Endothelial cell of umbilical vein (primary cell): ENCODE results near the gene PDZD4. TPM values are rescaled to one million over a fixed set of nuclear protein-coding genes. Genes with fewer than 3 reads are reported as not detected.

ENCODE experiments used
- BruUV-seq: library from RNA; stranded (reverse); fragments of 400-500 nt; replicated peaks from 2 replicates; lab custom pipeline; 2021; lab: Mats Ljungman, UMichigan
- CTCF ChIA-PET: fragments of 300-600, 350-600 bp; sonication (Branson Sonifier 250); formaldehyde crosslinking; loops from one replicate; lab custom pipeline; 2021; ENCODE audit warnings: antibody characterized with exemption, inconsistent platforms; lab: Charles Lee
- POLR2A ChIA-PET: fragments of 300-600, 350-600 bp; sonication (Branson Sonifier 250); formaldehyde crosslinking; loops from one replicate; lab custom pipeline; 2021; ENCODE audit warnings: antibody characterized with exemption, inconsistent platforms; lab: Charles Lee
- DNase-seq: peaks from one replicate; pipeline ENCODE4 v3.0.0-alpha.2; 2011; ENCODE audit warnings: low read depth, low spot score
- FAIRE-seq: peaks from 2 replicates; lab custom pipeline; 2011; peaks lifted over from hg19 to GRCh38; lab: Jason Lieb, UNC
- H2AFZ ChIP-seq: 2 replicates; pipeline ENCODE4 v1.6.0; 2012; ENCODE audit warnings: low read depth, low read length, control low read depth, inconsistent platforms
- H3K27ac ChIP-seq: 2 replicates; pipeline ENCODE4 v1.5.1; 2011; ENCODE audit warnings: low read depth, mild to moderate bottlenecking, control low read depth, low read length, moderate library complexity; ENCODE audit not compliant: insufficient read depth
- H3K27me3 ChIP-seq, 2 experiments: 2 replicates each; pipeline versions ENCODE4 v1.6.0 to v1.6.1; 2011; ENCODE audit warnings: low read length in 2 of 2, mixed read lengths in 1 of 2; ENCODE audit not compliant: control insufficient read depth in 2 of 2, insufficient read depth in 2 of 2
- H3K36me3 ChIP-seq, 2 experiments: 2 replicates in 1 of 2; 3 replicates in 1 of 2; pipeline ENCODE4 v1.5.1; 2011; ENCODE audit warnings: low read length in 2 of 2, mild to moderate bottlenecking in 1 of 2, moderate library complexity in 1 of 2; ENCODE audit not compliant: control insufficient read depth in 2 of 2, insufficient read depth in 2 of 2; ENCODE audit errors: extremely low read depth in 1 of 2
- H3K4me1 ChIP-seq: 3 replicates; pipeline ENCODE4 v1.5.1; 2011; ENCODE audit warnings: mild to moderate bottlenecking, low read length; ENCODE audit not compliant: control insufficient read depth, insufficient read depth; ENCODE audit errors: extremely low read depth
- H3K4me2 ChIP-seq: 2 replicates; pipeline ENCODE4 v1.6.1; 2011; ENCODE audit warnings: low read length, control low read depth, mixed read lengths; ENCODE audit not compliant: insufficient read depth
- H3K4me3 ChIP-seq, 3 experiments: fragments of 200-600 bp in 1 of 3; sonication (generic), shearing (Covaris generic) in 1 of 3; replicated peaks in 1 of 3; 2 replicates each; pipeline ENCODE4 v1.5.1; 2011 to 2016; ENCODE audit warnings: control low read depth in 3 of 3, low read length in 3 of 3, mild to moderate bottlenecking in 2 of 3, inconsistent platforms in 1 of 3, low read depth in 1 of 3, moderate library complexity in 1 of 3; ENCODE audit not compliant: insufficient read depth in 1 of 3
- H3K79me2 ChIP-seq: 2 replicates; pipeline ENCODE4 v1.6.0; 2012; ENCODE audit warnings: low read length, inconsistent platforms; ENCODE audit not compliant: control insufficient read depth, insufficient read depth
- H3K9ac ChIP-seq: replicated peaks from 2 replicates; pipeline ENCODE3; 2011; ENCODE audit warnings: low read length, control low read depth; ENCODE audit not compliant: insufficient read depth; ENCODE audit errors: extremely low read depth
- H3K9me1 ChIP-seq: replicated peaks from 3 replicates; pipeline ENCODE4 v1.6.0; 2011; ENCODE audit warnings: mild to moderate bottlenecking, low read length; ENCODE audit not compliant: control insufficient read depth, insufficient read depth; ENCODE audit errors: extremely low read depth
- H3K9me3 ChIP-seq: replicated peaks from 2 replicates; pipeline ENCODE4 v1.5.1; 2012; ENCODE audit warnings: low read length, inconsistent platforms; ENCODE audit not compliant: control insufficient read depth, insufficient read depth
- H4K20me1 ChIP-seq: replicated peaks from 2 replicates; pipeline ENCODE3; 2011; ENCODE audit warnings: mild to moderate bottlenecking, low read length; ENCODE audit not compliant: control insufficient read depth, insufficient read depth; ENCODE audit errors: extremely low read depth
- CTCF ChIP-seq, 2 donors: IDR thresholded peaks; 1 replicate in 1 of 2; 2 replicates in 1 of 2; pipeline ENCODE4 v1.5.1; 2011; ENCODE audit warnings: low read length in 2 of 2, mild to moderate bottlenecking in 2 of 2, moderate library complexity in 2 of 2, control low read depth in 1 of 2, inconsistent platforms in 1 of 2, low read depth in 1 of 2; ENCODE audit not compliant: insufficient read depth in 1 of 2; ENCODE audit errors: extremely low read depth in 1 of 2
- EZH2 ChIP-seq: IDR thresholded peaks from 2 replicates; pipeline ENCODE4 v1.6.1; 2012; ENCODE audit warnings: borderline replicate concordance, low read depth, mild to moderate bottlenecking, moderate library complexity, low read length, inconsistent platforms; ENCODE audit not compliant: severe bottlenecking
- FOS ChIP-seq: IDR thresholded peaks from 2 replicates; pipeline ENCODE4 v1.6.1; 2011; ENCODE audit warnings: mild to moderate bottlenecking, low read length, moderate library complexity, borderline replicate concordance; ENCODE audit not compliant: insufficient read depth
- GATA2 ChIP-seq: IDR thresholded peaks from 2 replicates; pipeline ENCODE4 v1.7.0; 2011; ENCODE audit warnings: low read depth, mild to moderate bottlenecking, moderate library complexity, mixed read lengths, low read length; ENCODE audit not compliant: insufficient read length, insufficient read depth
- JUN ChIP-seq: IDR thresholded peaks from 2 replicates; pipeline ENCODE4 v1.6.1; 2011; ENCODE audit warnings: borderline replicate concordance, low read depth; ENCODE audit not compliant: insufficient read length, insufficient read depth
- MAX ChIP-seq: IDR thresholded peaks from 2 replicates; pipeline ENCODE4 v1.6.1; 2011; ENCODE audit not compliant: insufficient read depth, insufficient read length
- MYC ChIP-seq: IDR thresholded peaks from one replicate; pipeline ENCODE4 v1.6.1; 2011; ENCODE audit warnings: mild to moderate bottlenecking, low read depth, low read length
- POLR2A ChIP-seq: IDR thresholded peaks from 2 replicates; pipeline ENCODE4 v1.6.1; 2012; ENCODE audit warnings: low read depth, mild to moderate bottlenecking, control low read depth, low read length
- POLR2AphosphoS5 ChIP-seq: IDR thresholded peaks from 2 replicates; pipeline ENCODE4 v1.6.1; 2012; ENCODE audit warnings: low read depth, mild to moderate bottlenecking, control low read depth, low read length, moderate library complexity; ENCODE audit not compliant: insufficient read depth
- dilution Hi-C: fragments of 300-500 bp; cut with MboI; formaldehyde crosslinking; loops from one replicate; pipeline ENCODE4 v1.15.0; 2019; ENCODE audit warnings: low sequenced_read_pairs; ENCODE audit not compliant: extremely low pct_ligation_motif_present
- intact Hi-C: fragments of 100-400 bp; cut with micrococcal nuclease; formaldehyde crosslinking; loops from one replicate; pipeline ENCODE4 v1.10.0; 2022
- polyA plus RNA-seq, 4 experiments: library from polyadenylated mRNA; depleted of rRNA in 3 of 4; stranded (reverse) in 3 of 4; unstranded in 1 of 4; fragments of >200 nt; gene quantifications; 2 replicates each; pipeline versions ENCODE4 v1.2.1 to v1.2.3, GENCODE V29; 2011 to 2012; ENCODE audit warnings: missing spikeins in 1 of 4
- total RNA-seq: library from RNA; stranded (reverse); gene quantifications from 2 replicates; pipeline ENCODE4 v1.2.3, GENCODE V29; 2021

PDZD4 gene
- total and polyA plus RNA-seq, 2 donors (not counting 3 experiments of a cell fraction or from before 2014, with no cell fraction given), result 0.07 to 0.09 TPM

- ChIA-PET CTCF (no interaction called here), POLR2A (no interaction called here)
- no peak overlapping the region for H3K9ac ChIP-seq
- H3K27ac ChIP-seq, result no peak overlapping the region
- no peaks in the 10 kb centered on the region for H4K20me1 ChIP-seq
- H3K4me2 ChIP-seq, result no peak overlapping the region
- no peaks in the 10 kb centered on the region for H3K36me3 ChIP-seq
- no peaks in the 10 kb centered on the region for H3K9me3 ChIP-seq
- DNase-seq (no peak), FAIRE-seq (no peak)
- H3K9me1 ChIP-seq, result no peaks in the 10 kb centered on the region
- intact Hi-C loops, result no loop called here
- H2AFZ ChIP-seq, result no peak overlapping the region
- TF ChIP-seq POLR2AphosphoS5 (no peak), MAX (no peak), POLR2A (no peak), MYC (no peak), FOS (no peak)
- H3K4me1 ChIP-seq, result no peaks in the 10 kb centered on the region
- H3K79me2 ChIP-seq, result no peaks in the 10 kb centered on the region
- H3K27me3 ChIP-seq, result no peaks in the 10 kb centered on the region
- no peak overlapping the region for H3K4me3 ChIP-seq
- BruUV-seq, result no TSS peak
- dilution Hi-C loops, result no loop called here
Observed at GRCh38 chrX:153866302-153867019, 36.1 kb upstream of the PDZD4 start.

GRCh38 chrX:153865685-153866084 is 35.3 kb upstream of the PDZD4 start:
- FAIRE-seq (no peak), DNase-seq (no peak)
- H3K4me2 ChIP-seq, result no peak overlapping the region
- no peak for TF ChIP-seq GATA2
- no peak for TF ChIP-seq MYC
- TF ChIP-seq FOS, result no peak
- TF ChIP-seq POLR2AphosphoS5, result no peak
- TF ChIP-seq CTCF (IDR thresholded peaks at IDR 0.05; ENCODE audit: extremely low read depth in 1 of 2, insufficient read depth in 1 of 2, low read depth in 1 of 2, low read length in 2 of 2), result no peak
- TF ChIP-seq POLR2A, result no peak
- no peak for TF ChIP-seq MAX
- TF ChIP-seq EZH2, result no peak
- TF ChIP-seq JUN, result no peak
- no peaks in the 10 kb centered on the region for H3K27me3 ChIP-seq
- H3K36me3 ChIP-seq, result no peaks in the 10 kb centered on the region
- no peaks in the 10 kb centered on the region for H3K4me1 ChIP-seq
- no peak overlapping the region for H2AFZ ChIP-seq
- CTCF ChIA-PET, result no interaction called here
- POLR2A ChIA-PET, result no interaction called here
- H4K20me1 ChIP-seq, result no peaks in the 10 kb centered on the region
- H3K9me3 ChIP-seq, result no peaks in the 10 kb centered on the region
- H3K4me3 ChIP-seq, result no peak overlapping the region
- intact Hi-C loops (no loop called here), dilution Hi-C loops (no loop called here)
- no peaks in the 10 kb centered on the region for H3K79me2 ChIP-seq
- no peaks in the 10 kb centered on the region for H3K9me1 ChIP-seq
- no peak overlapping the region for H3K9ac ChIP-seq
- no TSS peak for BruUV-seq
- no peak overlapping the region for H3K27ac ChIP-seq
